ENCODE results near the gene PDK4.
"Not testable (repeated sequence)": the region's sequence is repeated elsewhere in the genome, so short reads cannot be mapped to it uniquely, and the experiment has no call there.

The PDK4 gene

DNA sequence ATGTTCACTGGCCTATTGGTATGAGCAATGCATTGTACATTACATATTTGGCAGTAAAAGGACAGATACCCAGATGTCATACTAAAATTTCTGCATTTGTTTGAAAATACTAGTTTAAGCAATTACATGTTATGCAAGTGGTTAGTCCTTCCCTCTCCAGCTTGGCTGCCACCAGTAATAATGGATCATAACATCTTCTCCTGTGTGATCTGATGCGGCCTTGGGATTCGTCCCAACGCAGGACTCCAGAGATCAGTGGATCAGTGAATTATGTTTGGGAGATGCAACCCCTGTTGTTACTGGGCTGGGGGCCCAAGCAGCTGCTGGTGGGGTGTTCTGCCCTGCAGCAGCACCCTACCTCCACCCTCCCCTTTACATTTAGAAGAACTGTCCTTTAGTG lies 11.2 kb upstream of the PDK4 start:
- DNase-seq (ENCODE audit: low read depth), result no peak
- H3K4me3 ChIP-seq (ENCODE audit: low read depth, low read length), result no peak overlapping the region

DNA sequence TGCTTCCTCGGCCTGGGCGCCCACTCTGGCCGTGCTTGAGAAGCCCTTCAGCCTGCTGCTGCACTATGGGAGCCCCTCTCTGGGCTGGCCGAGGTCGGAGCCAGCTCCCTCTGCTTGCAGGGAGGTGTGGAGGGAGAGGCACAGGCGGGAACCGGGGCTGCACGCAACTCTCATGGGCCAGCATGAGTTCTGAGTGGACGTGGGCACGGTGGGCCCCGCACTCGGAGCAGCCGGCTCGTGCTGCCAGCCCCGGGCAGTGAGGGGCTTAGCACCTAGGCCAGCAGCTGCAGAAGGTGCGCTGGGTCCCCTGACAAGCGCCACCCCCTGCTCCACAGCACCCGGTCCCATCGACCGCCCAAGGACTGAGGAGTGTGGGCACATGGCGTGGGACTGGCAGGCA lies 9.0 kb upstream of the PDK4 start:
- no peak for DNase-seq (ENCODE audit: low read depth)
- H3K4me3 ChIP-seq (ENCODE audit: low read depth, low read length), result no peak overlapping the region

DNA sequence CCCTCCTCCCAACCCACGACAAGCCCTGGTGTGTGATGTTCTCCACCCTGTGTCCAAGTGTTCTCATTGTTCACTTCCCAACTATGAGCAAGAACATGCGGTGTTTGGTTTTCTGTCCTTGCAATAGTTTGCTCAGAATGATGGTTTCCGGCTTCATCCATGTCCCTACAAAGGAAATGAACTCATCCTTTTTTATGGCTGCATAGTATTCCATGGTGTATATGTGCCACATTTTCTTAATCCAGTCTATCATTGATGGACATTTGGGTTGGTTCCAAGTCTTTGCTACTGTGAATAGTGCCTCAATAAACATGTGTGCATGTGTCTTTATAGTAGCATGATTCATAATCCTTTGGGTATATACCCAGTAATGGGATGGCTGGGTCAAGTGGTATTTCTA lies 8.5 kb upstream of the PDK4 start:
- H3K4me3 ChIP-seq (ENCODE audit: low read depth, low read length); DNase-seq (ENCODE audit: low read depth): not testable (repeated sequence)

DNA sequence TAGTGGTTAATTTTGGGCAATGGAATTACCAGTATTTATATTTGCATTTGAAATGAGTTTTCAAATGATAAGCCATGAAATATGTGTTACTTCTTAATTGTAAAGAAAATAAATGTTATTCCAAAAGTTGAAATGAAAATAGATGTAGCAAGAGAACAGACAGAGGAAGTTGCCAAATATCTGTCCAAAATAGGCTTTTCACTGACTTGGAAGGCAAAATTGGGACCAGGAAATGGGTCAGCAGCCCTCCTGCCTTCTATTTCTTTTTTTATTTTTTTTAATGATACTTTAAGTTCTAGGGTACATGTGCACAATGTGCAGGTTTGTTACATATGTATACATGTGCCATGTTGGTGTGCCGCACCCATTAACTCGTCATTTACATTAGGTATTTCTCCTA lies 8.1 kb upstream of the PDK4 start:
- DNase-seq (ENCODE audit: low read depth); H3K4me3 ChIP-seq (ENCODE audit: low read depth, low read length): not testable (repeated sequence)

DNA sequence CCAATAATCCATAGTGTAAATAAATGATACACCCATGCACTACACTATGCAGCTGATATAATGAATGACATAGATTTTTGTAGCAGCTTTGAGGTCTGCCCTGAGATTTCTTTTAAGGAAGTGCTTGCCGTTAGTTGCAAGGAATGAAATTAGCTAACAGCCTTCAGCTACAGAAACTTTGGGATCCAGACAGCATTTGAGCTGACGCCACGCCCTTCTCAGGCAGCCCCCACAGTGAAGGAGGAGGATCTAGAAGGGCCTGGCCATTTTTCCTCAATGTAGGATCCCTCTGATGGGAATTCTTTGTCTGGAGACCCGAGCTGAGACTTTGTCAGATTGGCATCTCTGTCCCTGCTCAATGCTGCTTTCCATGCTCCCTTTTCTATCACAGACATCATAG lies 6.1 kb upstream of the PDK4 start:
- H3K4me3 ChIP-seq (ENCODE audit: low read depth, low read length), result no peak overlapping the region
- no peak for DNase-seq (ENCODE audit: low read depth)

DNA sequence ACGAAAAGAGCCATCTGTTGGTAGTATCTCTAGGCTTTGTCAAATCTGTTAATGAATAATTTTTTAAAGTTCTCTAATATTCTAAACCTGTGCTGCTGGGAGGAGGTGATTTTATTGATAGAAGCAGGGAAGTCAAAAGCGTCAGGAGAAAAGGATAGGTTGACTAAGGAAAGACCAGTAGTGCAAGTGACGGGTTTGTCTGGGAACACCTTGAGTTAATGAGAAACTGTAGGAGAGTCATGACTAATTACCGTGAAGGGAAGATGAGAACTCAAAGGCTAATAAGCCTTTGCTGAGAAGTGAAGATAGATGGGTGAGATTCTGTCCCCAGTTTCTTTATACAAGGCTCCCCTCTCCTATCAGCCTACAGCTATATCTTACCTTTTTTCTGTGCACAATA lies 5.0 kb upstream of the PDK4 start:
- H3K4me3 ChIP-seq (ENCODE audit: low read depth, low read length), result no peak overlapping the region
- no peak for DNase-seq (ENCODE audit: low read depth)

DNA sequence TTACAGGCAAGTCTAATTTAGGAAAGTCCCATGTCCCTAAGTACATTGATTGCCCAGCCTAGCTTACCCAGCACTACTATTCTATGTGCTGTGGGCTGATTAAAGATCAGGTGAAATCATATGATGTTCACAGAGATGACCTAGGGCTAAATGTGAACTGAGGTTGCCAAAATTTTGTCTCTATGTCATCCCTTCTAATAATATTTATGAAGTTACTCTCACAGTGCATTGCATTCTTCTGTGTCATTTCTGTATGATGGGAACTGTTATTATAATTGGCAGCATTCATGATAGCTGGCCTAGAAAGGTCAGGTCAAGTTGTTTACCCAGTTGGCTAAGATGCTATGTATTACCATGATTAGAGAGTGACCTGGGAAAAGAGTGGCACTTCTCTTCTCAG lies 2.8 kb upstream of the PDK4 start:
- no peak for DNase-seq (ENCODE audit: low read depth)
- H3K4me3 ChIP-seq (ENCODE audit: low read depth, low read length), result no peak overlapping the region

DNA sequence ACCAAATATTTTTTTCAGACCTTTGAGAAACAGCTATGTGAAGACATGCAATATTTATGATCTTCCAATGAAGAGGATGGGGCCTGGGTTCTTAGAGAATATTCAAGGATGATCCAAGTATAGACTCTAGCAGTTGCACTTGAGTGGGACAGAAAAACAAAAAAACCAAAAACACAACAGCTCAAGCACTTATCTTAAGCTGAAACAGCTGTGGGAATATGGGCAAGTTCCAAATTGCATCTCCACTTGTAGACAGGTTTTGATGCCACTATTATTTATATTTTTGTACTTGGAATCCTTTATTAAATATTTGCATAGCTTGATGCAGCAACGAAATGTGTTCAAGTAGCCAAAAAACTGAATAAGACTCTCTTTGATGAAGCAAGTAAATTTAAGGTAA lies 2.2 kb upstream of the PDK4 start:
- DNase-seq (ENCODE audit: low read depth), result no peak
- no peak overlapping the region for H3K4me3 ChIP-seq (ENCODE audit: low read depth, low read length)

DNA sequence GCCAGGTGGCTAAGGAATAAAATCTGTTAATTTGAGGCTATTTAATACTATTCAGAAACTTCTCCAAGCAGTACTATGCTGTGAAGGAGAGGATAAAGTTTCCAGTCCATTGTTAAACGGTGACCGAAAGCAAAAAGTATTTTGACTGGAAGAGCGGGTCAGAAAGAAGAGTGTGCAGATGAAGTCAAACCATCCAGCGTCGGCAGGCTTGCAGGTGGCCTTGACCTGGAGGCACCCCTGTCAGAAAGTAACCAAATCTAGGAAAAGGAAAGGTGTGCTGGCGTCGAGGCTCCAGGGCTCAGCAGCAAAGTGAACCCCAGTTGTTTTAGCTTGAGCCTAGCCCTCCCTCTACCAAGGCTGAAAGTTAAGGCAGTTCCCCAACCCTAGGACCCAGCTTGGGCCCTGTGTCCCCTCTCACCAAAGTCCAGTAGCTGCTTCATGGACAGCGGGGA lies 544 bp downstream of the PDK4 start:
- peak overlapping the region; percentile 41 for H3K4me3 ChIP-seq (ENCODE audit: low read depth, low read length)
- no peak for DNase-seq (ENCODE audit: low read depth)

DNA sequence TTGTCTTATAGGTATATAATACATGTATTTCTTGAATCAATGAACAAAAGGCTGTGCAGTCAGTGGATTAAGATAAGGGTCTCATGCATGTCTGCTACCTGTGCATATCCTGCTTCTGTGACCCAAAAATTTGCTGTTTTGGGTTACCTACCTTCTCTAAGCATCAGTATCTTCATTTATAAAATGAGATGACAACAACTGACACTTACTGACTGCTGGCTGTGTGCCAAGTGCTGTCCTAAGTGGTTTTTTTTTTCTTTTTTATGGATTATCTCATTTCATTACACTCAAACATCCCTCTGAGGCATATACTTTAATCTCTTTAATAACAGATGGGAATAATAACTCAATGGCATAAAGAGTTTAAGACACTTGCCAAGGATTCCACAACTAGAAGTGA lies 2.1 kb downstream of the PDK4 start:
- no peak overlapping the region for H3K4me3 ChIP-seq (ENCODE audit: low read depth, low read length)
- DNase-seq (ENCODE audit: low read depth), result no peak

DNA sequence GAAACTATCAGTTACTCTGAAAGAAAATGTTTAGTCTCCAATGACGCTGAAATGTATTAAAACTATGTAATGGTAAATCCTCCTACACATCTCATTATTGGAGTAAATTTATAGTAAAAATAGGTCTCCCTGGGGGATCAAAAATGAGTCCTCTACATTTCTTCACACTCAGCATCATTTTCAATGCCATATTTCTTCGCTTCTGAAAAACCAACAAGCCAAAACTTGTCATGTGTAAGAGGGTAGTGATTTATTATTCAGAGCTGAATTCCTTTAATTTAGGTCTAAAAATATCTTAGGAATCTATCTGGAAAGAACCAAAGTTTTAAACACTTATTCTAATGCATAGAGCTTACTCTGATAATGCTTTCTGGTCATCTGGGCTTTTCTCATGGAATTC lies 3.0 kb downstream of the PDK4 start:
- H3K4me3 ChIP-seq (ENCODE audit: low read depth, low read length), result no peak overlapping the region
- DNase-seq (ENCODE audit: low read depth), result no peak

DNA sequence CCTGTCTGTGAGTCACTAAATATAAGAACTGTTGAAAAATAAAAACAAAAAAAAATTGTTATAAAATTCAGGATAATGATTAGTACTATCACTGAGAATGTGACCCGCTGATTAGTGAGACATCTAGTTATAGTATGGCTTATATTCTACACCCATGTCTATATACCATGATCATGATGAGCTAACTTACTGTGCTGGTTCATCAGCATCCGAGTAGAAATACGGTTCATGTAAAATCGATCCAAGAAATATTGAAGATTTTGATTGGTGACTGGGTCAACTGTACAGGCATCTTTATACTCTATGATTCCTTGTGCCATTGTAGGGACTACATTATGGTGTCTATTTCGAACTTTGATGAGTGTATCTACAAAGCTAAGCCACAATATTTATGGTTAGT lies 3.7 kb downstream of the PDK4 start:
- DNase-seq (ENCODE audit: low read depth), result no peak
- no peak overlapping the region for H3K4me3 ChIP-seq (ENCODE audit: low read depth, low read length)

DNA sequence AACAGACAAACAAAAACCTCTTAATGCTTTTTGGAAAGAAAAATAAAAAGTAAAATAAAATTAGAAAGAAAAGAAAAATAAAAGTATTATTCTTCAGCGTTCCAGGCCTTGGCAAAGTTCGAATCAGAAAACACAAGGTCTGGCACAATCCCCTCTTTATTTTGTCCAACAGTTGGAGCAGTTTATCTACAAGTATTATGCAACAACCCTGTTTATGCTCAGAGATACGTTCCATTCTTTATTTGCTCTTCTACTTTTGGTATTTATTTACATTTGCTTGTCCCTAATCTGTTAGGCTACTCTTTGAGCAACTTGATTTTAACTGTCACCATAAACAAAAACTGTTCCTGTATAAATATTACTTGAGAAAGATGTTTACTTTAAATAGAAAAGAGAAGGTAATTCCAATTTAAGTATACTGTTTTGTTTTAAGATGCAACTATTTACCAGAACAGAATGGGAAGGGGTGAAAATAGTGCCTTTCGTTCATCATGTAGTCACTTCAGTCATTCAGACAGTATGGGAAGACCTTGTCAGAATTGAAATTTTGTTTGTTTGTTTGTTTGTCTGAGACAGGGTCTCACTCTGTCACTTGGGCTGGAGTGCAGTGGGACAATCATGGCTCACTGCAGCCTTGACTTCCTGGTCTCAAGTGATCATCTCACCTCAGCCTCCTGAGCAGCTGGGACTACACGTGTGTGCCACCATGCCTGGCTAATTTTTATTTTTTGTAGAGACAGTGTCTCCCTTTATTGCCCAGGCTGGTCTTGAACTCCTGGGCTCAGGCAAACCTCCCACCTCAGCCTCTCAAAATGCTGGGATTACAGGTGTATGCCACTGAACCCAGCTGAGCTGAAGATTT lies 5.7 kb downstream of the PDK4 start:
- no peak for DNase-seq (ENCODE audit: low read depth)
- no peak overlapping the region for H3K4me3 ChIP-seq (ENCODE audit: low read depth, low read length)

DNA sequence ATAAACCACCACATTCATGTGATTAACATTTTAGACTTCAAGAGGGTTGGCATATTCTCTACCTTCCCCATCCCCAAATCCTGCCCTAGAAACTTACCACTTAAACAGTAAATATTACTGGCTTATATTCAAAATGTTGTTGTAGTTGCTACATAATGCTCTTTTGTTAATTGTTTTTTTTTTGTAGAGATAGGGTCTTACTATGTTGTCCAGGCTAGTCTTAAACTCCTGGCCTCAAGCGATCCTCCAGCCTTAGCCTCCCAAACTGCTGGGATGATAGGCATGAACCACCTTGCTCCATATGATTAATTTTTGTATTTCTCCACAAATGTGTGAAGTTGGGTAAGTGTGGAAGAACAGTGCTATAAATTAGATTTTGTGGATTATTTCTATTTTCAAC lies 6.5 kb downstream of the PDK4 start:
- no peak for DNase-seq (ENCODE audit: low read depth)
- no peak overlapping the region for H3K4me3 ChIP-seq (ENCODE audit: low read depth, low read length)

DNA sequence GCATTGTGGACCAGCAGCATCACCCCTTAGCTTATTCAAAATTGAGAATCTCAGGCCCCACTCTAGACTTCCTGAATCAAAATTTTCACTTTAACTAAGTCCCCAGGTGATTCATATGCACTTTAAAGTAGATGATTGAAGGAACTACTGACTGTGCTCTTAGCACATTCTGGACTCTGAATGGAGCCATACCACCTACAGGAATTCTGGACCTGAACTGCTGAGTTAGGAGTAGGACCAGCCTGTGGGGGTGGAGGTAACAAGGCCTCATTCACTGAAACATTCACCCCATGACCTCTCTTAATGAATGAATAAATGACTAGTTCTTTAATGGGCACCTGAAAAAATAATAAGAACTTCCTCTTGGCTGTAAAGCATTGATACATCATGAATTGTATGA lies 7.3 kb downstream of the PDK4 start:
- no peak overlapping the region for H3K4me3 ChIP-seq (ENCODE audit: low read depth, low read length)
- no peak for DNase-seq (ENCODE audit: low read depth)

DNA sequence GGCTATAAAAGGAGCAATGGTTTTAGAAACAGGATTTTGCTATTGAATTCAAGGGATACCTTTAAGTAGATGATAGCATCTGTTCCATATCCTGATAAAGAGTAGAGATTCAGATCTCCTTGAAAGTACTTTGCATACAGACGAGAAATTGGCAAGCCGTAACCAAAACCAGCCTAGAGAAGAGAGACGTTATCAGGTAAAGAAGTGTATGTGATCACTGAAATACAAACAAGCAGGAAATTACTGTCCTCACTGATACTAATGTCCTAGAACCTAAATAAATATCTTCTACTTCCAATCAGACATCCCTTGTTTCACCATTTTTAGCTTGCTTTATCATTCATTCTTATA lies 9.4 kb downstream of the PDK4 start:
- H3K4me3 ChIP-seq (ENCODE audit: low read depth, low read length), result no peak overlapping the region
- no peak for DNase-seq (ENCODE audit: low read depth)

DNA sequence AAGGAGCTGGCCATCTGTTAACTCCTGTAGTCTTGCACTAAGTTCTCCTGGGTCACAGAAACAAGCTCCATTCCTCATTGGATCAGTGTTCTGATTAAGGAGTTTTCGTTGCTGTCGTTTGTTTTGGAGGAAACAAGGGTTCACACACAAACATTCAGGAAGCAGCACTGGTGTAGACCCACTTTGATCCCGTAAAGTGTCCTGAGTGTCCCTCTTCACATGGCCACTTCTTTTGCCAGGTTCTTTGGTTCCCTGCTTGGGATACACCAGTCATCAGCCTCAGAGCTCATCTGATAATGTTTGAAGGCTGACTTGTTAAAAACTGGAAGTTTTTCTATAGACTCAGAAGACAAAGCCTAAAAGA lies 10.9 kb downstream of the PDK4 start:
- DNase-seq (ENCODE audit: low read depth), result no peak
- no peak overlapping the region for H3K4me3 ChIP-seq (ENCODE audit: low read depth, low read length)

DNA sequence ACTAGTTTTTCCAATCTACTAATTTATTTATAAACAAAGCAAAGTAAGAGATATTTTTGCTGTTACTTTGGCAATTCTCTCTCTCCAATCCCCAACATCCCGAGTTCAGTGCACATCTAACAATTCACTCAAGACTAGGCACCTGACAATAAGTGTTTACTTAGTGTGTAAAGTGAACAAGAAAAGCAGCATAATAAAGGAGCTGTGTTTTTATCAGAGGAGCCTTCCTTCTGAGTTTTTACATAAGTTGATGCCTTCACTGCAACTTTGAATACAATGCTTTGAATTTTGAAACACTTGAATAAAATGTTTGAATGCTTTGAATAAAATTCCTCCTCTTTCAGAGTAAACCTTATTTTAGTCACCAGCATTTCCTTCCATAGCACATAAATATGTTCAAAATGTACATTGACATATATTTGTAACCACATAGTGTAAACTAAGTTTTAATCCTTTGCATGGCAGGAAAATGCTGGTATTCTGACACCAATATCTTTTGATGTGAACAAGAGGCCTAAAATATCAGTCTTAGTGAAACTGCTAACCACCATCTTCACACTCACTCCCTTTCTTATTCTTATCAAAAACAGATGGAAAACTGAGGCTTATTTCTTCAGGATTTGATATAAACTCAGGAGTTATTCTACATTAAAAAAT lies 11.4 kb downstream of the PDK4 start:
- no peak for DNase-seq (ENCODE audit: low read depth)
- no peak overlapping the region for H3K4me3 ChIP-seq (ENCODE audit: low read depth, low read length)

DNA sequence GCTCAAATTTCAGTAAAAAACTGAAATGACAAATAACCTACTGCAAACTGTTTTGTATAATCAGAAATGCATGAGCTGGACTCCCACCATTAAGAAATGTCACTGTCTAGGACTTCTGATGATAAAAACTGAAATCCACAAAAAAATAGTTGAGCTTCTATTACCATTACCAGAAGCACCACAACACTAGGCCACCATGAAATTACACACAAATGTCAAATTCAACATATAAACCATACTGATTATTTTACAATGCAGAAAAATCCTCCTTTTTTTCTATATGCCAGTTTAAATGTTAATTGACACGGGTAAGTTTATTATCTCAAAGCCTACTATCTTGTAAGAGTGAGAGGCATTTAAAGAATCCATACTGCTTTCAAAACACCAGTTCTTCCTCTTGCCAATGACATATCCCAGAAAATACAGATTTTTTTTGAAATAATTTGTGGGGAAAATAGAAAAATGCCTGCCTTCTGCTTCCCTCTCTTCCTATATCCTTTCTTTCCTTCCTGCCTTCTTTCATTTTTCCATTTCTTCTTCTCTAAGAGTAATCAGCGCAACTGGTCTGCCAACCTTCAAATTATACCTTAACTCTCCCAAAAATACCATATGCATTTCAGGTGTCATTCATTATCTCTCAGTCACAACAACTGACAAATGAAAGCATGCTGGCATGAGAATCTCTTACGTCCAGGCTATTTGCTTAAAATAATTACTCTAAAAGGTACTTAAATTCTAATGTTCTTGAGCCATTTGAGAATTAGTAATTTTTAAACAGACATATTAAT lies 12.3 kb downstream of the PDK4 start:
- no peak overlapping the region for H3K4me3 ChIP-seq (ENCODE audit: low read depth, low read length)
- no peak for DNase-seq (ENCODE audit: low read depth)

DNA sequence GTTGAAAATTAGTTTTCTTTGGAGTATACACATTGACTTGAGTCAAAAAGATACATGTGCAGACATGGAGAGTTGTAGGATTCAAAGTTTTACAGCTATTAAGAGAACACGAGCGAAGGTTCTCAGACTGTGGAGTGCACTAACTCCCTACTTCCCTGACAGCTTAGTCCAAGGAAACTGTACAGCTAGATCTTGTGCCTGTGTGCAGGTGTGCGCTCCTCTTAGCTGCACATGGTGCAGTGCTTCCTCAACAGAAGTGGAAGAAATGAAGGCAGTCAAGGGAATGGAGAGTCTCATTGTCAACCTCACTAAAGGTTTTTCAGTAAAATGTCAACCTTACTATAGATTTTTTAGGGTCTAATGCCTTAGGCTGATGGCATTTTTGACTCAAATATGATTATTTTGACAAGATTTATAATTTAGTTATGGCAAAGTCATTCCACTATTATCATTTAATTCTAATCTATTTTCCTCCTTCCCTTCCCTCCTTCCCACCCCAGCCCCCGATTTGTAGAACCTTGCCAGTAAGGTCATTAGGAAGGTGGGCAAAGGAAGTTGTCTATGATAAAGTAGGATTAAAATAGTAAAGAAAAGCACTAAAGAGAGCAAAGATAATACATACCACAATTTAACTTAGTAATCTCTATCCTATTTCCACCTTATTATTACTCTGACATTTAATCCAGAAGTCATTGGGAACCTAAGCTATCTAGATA lies 13.6 kb downstream of the PDK4 start:
- DNase-seq (ENCODE audit: low read depth), result no peak
- no peak overlapping the region for H3K4me3 ChIP-seq (ENCODE audit: low read depth, low read length)

Data from skeletal muscle cell (primary cell).